K562 (cell line): ENCODE results near the gene HTRA3. TPM values are rescaled to one million over a fixed set of nuclear protein-coding genes. Genes with fewer than 3 reads are reported as not detected.

Source experiments
- ATAC-seq: fragments of 200-7000 bp; cut with Tn5 transposase; 3 replicates; pipeline ENCODE4 v1.9.1; 2020; ENCODE audit warnings: moderate library complexity
- BruUV-seq: library from RNA; stranded (reverse); fragments of 400-500 nt; replicated peaks from 2 replicates; lab custom pipeline; 2021; lab: Mats Ljungman, UMichigan
- CTCF ChIA-PET: fragments of 300-600 bp; formaldehyde crosslinking; extraction: SDS; loops from one replicate; lab custom pipeline; 2021; ENCODE audit warnings: low intra/inter-chr PET ratio; lab: Yijun Ruan, JAX
- POLR2A ChIA-PET: fragments of 300-600, 350-650 bp; sonication (Branson Sonifier 250); formaldehyde crosslinking; extraction: SDS; loops from one replicate; lab custom pipeline; 2021; ENCODE audit warnings: antibody characterized with exemption, inconsistent platforms; lab: Yijun Ruan, JAX
- DNase-seq, 4 experiments: peaks; one replicate each; pipeline versions ENCODE4 v3.0.0 to v3.0.0-alpha.2; 2011 to 2018; ENCODE audit warnings: low spot score in 3 of 4, mixed read lengths in 3 of 4; ENCODE audit errors: extremely low read depth in 1 of 4
- FAIRE-seq: peaks from 2 replicates; lab custom pipeline; 2011; peaks lifted over from hg19 to GRCh38; lab: Jason Lieb, UNC
- H2AFZ ChIP-seq: 2 replicates; pipeline ENCODE4 v1.6.0; 2011; ENCODE audit warnings: low read depth, low read length, control low read depth, inconsistent platforms
- H3K27ac ChIP-seq: fragments of 200-600 bp; 3 replicates; pipeline ENCODE4 v1.8.0; 2011; ENCODE audit warnings: low read depth, mild to moderate bottlenecking, control low read depth, inconsistent platforms, low read length, moderate library complexity, mixed read lengths; ENCODE audit errors: extremely low read depth
- H3K27me3 ChIP-seq, 2 experiments: fragments of 300-600 bp in 1 of 2; 2 replicates in 1 of 2; 3 replicates in 1 of 2; pipeline versions ENCODE4 v1.6.0 to v1.8.0; 2011; ENCODE audit warnings: inconsistent platforms in 2 of 2, low read length in 2 of 2, mild to moderate bottlenecking in 1 of 2, mixed read lengths in 1 of 2, moderate library complexity in 1 of 2; ENCODE audit not compliant: control insufficient read depth in 2 of 2, insufficient read depth in 2 of 2
- H3K36me3 ChIP-seq: fragments of 300-600 bp; 3 replicates; pipeline ENCODE4 v1.8.0; 2011; ENCODE audit warnings: mild to moderate bottlenecking, low read length, inconsistent platforms; ENCODE audit not compliant: control insufficient read depth, insufficient read depth
- H3K4me1 ChIP-seq, 2 experiments: fragments of 200-600 bp in 1 of 2; replicated peaks in 1 of 2; 2 replicates in 1 of 2; 3 replicates in 1 of 2; pipeline versions ENCODE4 v1.5.1 to v1.8.0; 2011; ENCODE audit warnings: inconsistent platforms in 2 of 2, low read length in 2 of 2, mild to moderate bottlenecking in 1 of 2, mixed read lengths in 1 of 2, moderate library complexity in 1 of 2; ENCODE audit not compliant: control insufficient read depth in 2 of 2, insufficient read depth in 2 of 2
- H3K4me2 ChIP-seq: 2 replicates; pipeline ENCODE4 v1.6.1; 2011; ENCODE audit warnings: low read length, control low read depth, inconsistent platforms, mixed read lengths; ENCODE audit not compliant: insufficient read depth
- H3K4me3 ChIP-seq: fragments of 200-600 bp; sonication (generic), shearing (Covaris generic); 2 replicates; pipeline ENCODE4 v1.5.1; 2016; ENCODE audit warnings: control low read depth, inconsistent platforms
- H3K79me2 ChIP-seq: fragments of 200-600 bp; 3 replicates; pipeline ENCODE4 v1.8.0; 2011; ENCODE audit warnings: low read length, inconsistent platforms; ENCODE audit not compliant: control insufficient read depth, insufficient read depth
- H3K9ac ChIP-seq, 2 experiments: 2 replicates each; pipeline versions ENCODE4 v1.6.0 to v1.6.1; 2011; ENCODE audit warnings: low read depth in 2 of 2, low read length in 2 of 2, control low read depth in 1 of 2, inconsistent platforms in 1 of 2, mild to moderate bottlenecking in 1 of 2, mixed read lengths in 1 of 2; ENCODE audit not compliant: insufficient read depth in 1 of 2
- H3K9me1 ChIP-seq: one replicate; pipeline ENCODE4 v1.6.0; 2011; ENCODE audit warnings: inconsistent platforms, mild to moderate bottlenecking, low read length, moderate library complexity; ENCODE audit not compliant: control insufficient read depth, insufficient read depth
- H3K9me3 ChIP-seq: replicated peaks from 2 replicates; pipeline ENCODE4 v1.5.1; 2011; ENCODE audit warnings: low read depth, low read length, inconsistent platforms; ENCODE audit not compliant: control insufficient read depth, insufficient read depth
- H4K20me1 ChIP-seq: replicated peaks from 2 replicates; pipeline ENCODE4 v1.6.1; 2011; ENCODE audit warnings: low read length, inconsistent platforms, mixed read lengths; ENCODE audit not compliant: control insufficient read depth, insufficient read depth
- ATF1 ChIP-seq, 2 experiments: fragments of 450-650 bp in 1 of 2; IDR thresholded peaks; 2 replicates each; pipeline ENCODE4 v1.6.1; 2016; ENCODE audit warnings: missing compliant biosample characterization in 1 of 2, missing genetic modification characterization in 1 of 2
- C11orf30 ChIP-seq: fragments of 450-650 bp; IDR thresholded peaks from 2 replicates; pipeline ENCODE4 v1.6.1; 2016; ENCODE audit warnings: low read depth, mild to moderate bottlenecking
- CBX5 ChIP-seq: IDR thresholded peaks from 2 replicates; pipeline ENCODE4 v1.6.1; 2014; ENCODE audit warnings: low read depth, borderline replicate concordance
- KHSRP ChIP-seq: fragments of 450-650 bp; IDR thresholded peaks from 2 replicates; pipeline ENCODE4 v1.6.1; 2017
- MAFG ChIP-seq: fragments of 450-650 bp; conservative IDR thresholded peaks from 2 replicates; pipeline ENCODE4 v1.6.1; 2016; ENCODE audit warnings: missing genetic modification characterization, missing compliant biosample characterization
- MAFK ChIP-seq: IDR thresholded peaks from 2 replicates; pipeline ENCODE4 v1.6.1; 2011; ENCODE audit warnings: low read length, improper control_type of control experiment
- NCOA2 ChIP-seq, 2 experiments: fragments of 450-650 bp; IDR thresholded peaks; 2 replicates each; pipeline ENCODE4 v1.6.1; 2018; ENCODE audit warnings: mild to moderate bottlenecking in 2 of 2, moderate library complexity in 1 of 2; ENCODE audit not compliant: partially characterized antibody in 2 of 2
- NFATC3 ChIP-seq: fragments of 450-650 bp; IDR thresholded peaks from 2 replicates; pipeline ENCODE4 v1.6.1; 2017; ENCODE audit warnings: mild to moderate bottlenecking
- NFE2 ChIP-seq: IDR thresholded peaks from 2 replicates; pipeline ENCODE4 v1.6.1; 2014; ENCODE audit warnings: antibody characterized with exemption, low read depth
- NR4A1 ChIP-seq, 2 experiments: fragments of 250-450 bp in 1 of 2; fragments of 450-650 bp in 1 of 2; sonication (Bioruptor Pico) in 1 of 2; IDR thresholded peaks; 2 replicates each; pipeline versions ENCODE4 v1.4.0 to v1.6.1; 2016 to 2020; ENCODE audit warnings: mild to moderate bottlenecking in 2 of 2, missing compliant biosample characterization in 1 of 2, missing genetic modification characterization in 1 of 2, moderate library complexity in 1 of 2
- PRDM10 ChIP-seq: fragments of 450-650 bp; IDR thresholded peaks from 2 replicates; pipeline ENCODE4 v1.6.1; 2018; ENCODE audit not compliant: partially characterized antibody
- TEAD2 ChIP-seq: fragments of 450-650 bp; IDR thresholded peaks from 2 replicates; pipeline ENCODE4 v1.6.1; 2016; ENCODE audit warnings: missing genetic modification characterization, control low read depth, missing compliant biosample characterization
- ZNF124 ChIP-seq: sonication (generic); formaldehyde crosslinking; IDR thresholded peaks from 2 replicates; pipeline ENCODE4 v1.8.1; 2022; ENCODE audit warnings: missing genetic modification reagents
- ZNF316 ChIP-seq: fragments of 450-650 bp; IDR thresholded peaks from 2 replicates; pipeline ENCODE4 v1.6.1; 2016
- ZNF551 ChIP-seq: fragments of 250-450 bp; sonication (Bioruptor Pico); IDR thresholded peaks from 2 replicates; pipeline ENCODE4 v1.5.0; 2021; ENCODE audit warnings: mild to moderate bottlenecking, moderate library complexity
- WGBS: fragments of 100-300 bp; shearing (Covaris generic); methylation state at CpG from one replicate; pipeline ENCODE4 v1.1.6; 2016; ENCODE audit warnings: low coverage, mixed read lengths; ENCODE audit not compliant: insufficient coverage; ENCODE audit errors: missing lambda C conversion rate; 5-methylcytosine and 5-hydroxymethylcytosine counted together
- in situ Hi-C: fragments of 300-500 bp; cut with MboI; formaldehyde crosslinking; loops from 4 replicates; pipeline ENCODE4 v1.15.0; 2018; ENCODE audit warnings: inconsistent platforms, mixed read lengths
- intact Hi-C: fragments of 100-400 bp; cut with micrococcal nuclease; formaldehyde crosslinking; loops from 2 replicates; pipeline ENCODE4 v1.14.2; 2022
- polyA plus RNA-seq, 8 experiments: library from polyadenylated mRNA; depleted of rRNA in 4 of 8; stranded (reverse) in 5 of 8; unstranded in 3 of 8; fragments of >200 nt; fragmentation: Nextera tagmentation in 2 of 8; fragmentation: Illumina TruSeq in 1 of 8; extraction: Ambion mirVana in 2 of 8; extraction: Trizol in 1 of 8; gene quantifications; 2 replicates each; pipeline versions ENCODE4 v1.2.1 to v1.2.3, GENCODE V29; 2011 to 2014; ENCODE audit warnings: inconsistent platforms in 1 of 8, missing spikeins in 1 of 8
- total RNA-seq, 7 experiments: library from RNA; depleted of rRNA in 6 of 7; stranded (reverse); fragments of >200 nt in 6 of 7; fragmentation: Illumina TruSeq in 2 of 7; extraction: Trizol in 2 of 7; gene quantifications; 2 replicates each; pipeline versions ENCODE4 v1.2.1 to v1.2.3, GENCODE V29; 2011 to 2021; ENCODE audit warnings: low replicate concordance in 1 of 7

The HTRA3 gene
- total and polyA plus RNA-seq, 9 of the 15 experiments (the other 6 are each of a cell fraction or from before 2014, with no cell fraction given), result 0.04 TPM; not detected in 8

- in situ Hi-C loops, result no loop called here
- BruUV-seq, result no TSS peak
Measured at GRCh38 chr4:8295471-8295870, 25.9 kb downstream of the HTRA3 start.

More at GRCh38 chr4:8295471-8295870, 25.9 kb downstream of the HTRA3 start:
- Histone ChIP-seq H3K4me3 (no peak overlapping the region), H3K36me3 (no peaks in the 10 kb centered on the region), H3K4me1 (peaks cover 4 to 16% of the 10 kb centered on the region in 2 experiments; a peak in 4 of 5 replicates), H3K9me3 (no peaks in the 10 kb centered on the region), H2AFZ (no peak overlapping the region), H3K9me1 (no peaks in the 10 kb centered on the region), H3K79me2 (no peaks in the 10 kb centered on the region), H3K27me3 (peaks cover 0 to 24% of the 10 kb centered on the region in 2 experiments; a peak in 3 of 5 replicates), H3K4me2 (no peak overlapping the region), H4K20me1 (peaks cover 8% of the 10 kb centered on the region; the same call in 1 of the 2 replicates), H3K27ac (no peak overlapping the region), H3K9ac (peak overlapping the region in 1 of 2 experiments; percentile 45; a peak in 1 of 4 replicates)
- ATAC-seq, result no peak
- DNase-seq, result no peak
- WGBS, result 24% methylated on average over 5 of the region's 6 CpGs
- FAIRE-seq, result no peak
- CTCF ChIA-PET, result no interaction called here
- POLR2A ChIA-PET, result interaction anchor here (0.7 to 0.9 kb wide), 2 partner anchors 8 to 105 kb away, joined by 3 read pairs; no protein-coding TSS in a partner anchor
- intact Hi-C loops, result no loop called here
- no peak for TF ChIP-seq ZNF551 (CRISPR knock-in tag)
- TF ChIP-seq NCOA2 (IDR thresholded peaks at IDR 0.05; ENCODE audit: partially characterized antibody in 2 of 2), result no peak
- 0 out of 2 replicates have a peak, but pooled peaks have one; percentile 10 for TF ChIP-seq ZNF316
- TF ChIP-seq NR4A1 (CRISPR knock-in tag; IDR thresholded peaks at IDR 0.05), result no peak
- TF ChIP-seq NR4A1 (tag; IDR thresholded peaks at IDR 0.05), result no peak
- TF ChIP-seq MAFG (tag), result peak; percentile 45; the same call in 1 of the 2 replicates
- no peak for TF ChIP-seq PRDM10
- TF ChIP-seq KHSRP, result no peak
- TF ChIP-seq NFE2, result peak; percentile 30; the same call in 1 of the 2 replicates
- TF ChIP-seq TEAD2 (tag), result no peak
- no peak for TF ChIP-seq ATF1 (CRISPR knock-in tag; IDR thresholded peaks at IDR 0.05)
- no peak for TF ChIP-seq ATF1 (tag; IDR thresholded peaks at IDR 0.05)
- no peak for TF ChIP-seq ZNF124
- TF ChIP-seq MAFK, result 0 out of 2 replicates have a peak, but pooled peaks have one; percentile 15
- TF ChIP-seq C11orf30, result peak; percentile 65
- TF ChIP-seq NFATC3, result no peak
- TF ChIP-seq CBX5, result no peak
